Fibroblast of upper back skin (primary cell): ENCODE measurements around the gene KIAA1671.

Experiments used
- DNase-seq: peaks from one replicate; pipeline ENCODE4 v3.0.0-alpha.2; 2013

KIAA1671 gene

GRCh38 chr22:25153961-25154666 is 201.6 kb downstream of the KIAA1671 start:
- peak; percentile 18 for DNase-seq

- DNase-seq, result no peak
Measured at GRCh38 chr22:25154667-25154999, 202.1 kb downstream of the KIAA1671 start.

- DNase-seq, result no peak
Measured at GRCh38 chr22:25156736-25157135, 204.2 kb downstream of the KIAA1671 start.

GRCh38 chr22:25159028-25159427 is 206.5 kb downstream of the KIAA1671 start:
- DNase-seq, result no peak

GRCh38 chr22:25160120-25160996 is 207.8 kb downstream of the KIAA1671 start:
- DNase-seq, result no peak

GRCh38 chr22:25161017-25161915 is 208.8 kb downstream of the KIAA1671 start:
- no peak for DNase-seq

- DNase-seq, result no peak
Measured at GRCh38 chr22:25161916-25162530, 209.5 kb downstream of the KIAA1671 start.

GRCh38 chr22:25162561-25162960 is 210.0 kb downstream of the KIAA1671 start:
- DNase-seq, result no peak

GRCh38 chr22:25165785-25166184 is 213.3 kb downstream of the KIAA1671 start:
- no peak for DNase-seq

GRCh38 chr22:25166266-25167040 is 213.9 kb downstream of the KIAA1671 start:
- DNase-seq, result no peak

GRCh38 chr22:25167082-25167481 is 214.6 kb downstream of the KIAA1671 start:
- DNase-seq, result no peak

- DNase-seq, result no peak
Measured at GRCh38 chr22:25167834-25168601, 215.5 kb downstream of the KIAA1671 start.

- no peak for DNase-seq
Measured at GRCh38 chr22:25169278-25170031, 216.9 kb downstream of the KIAA1671 start.

- no peak for DNase-seq
Measured at GRCh38 chr22:25170426-25170980, 218.0 kb downstream of the KIAA1671 start.

GRCh38 chr22:25172153-25172552 is 219.6 kb downstream of the KIAA1671 start:
- no peak for DNase-seq

GRCh38 chr22:25174156-25174887 is 221.8 kb downstream of the KIAA1671 start:
- DNase-seq, result no peak

- no peak for DNase-seq
Measured at GRCh38 chr22:25174888-25175411, 222.4 kb downstream of the KIAA1671 start.

GRCh38 chr22:25176175-25176574 is 223.7 kb downstream of the KIAA1671 start:
- no peak for DNase-seq

- no peak for DNase-seq
Measured at GRCh38 chr22:25176799-25177198, 224.3 kb downstream of the KIAA1671 start.
